KOPT-K1 (cell line): ENCODE measurements around the gene ZNF638.

ENCODE experiments used
- H3K27ac ChIP-seq: fragments of 200-600 bp; sonication (generic); 2 replicates; pipeline ENCODE4 v1.5.1; 2016; ENCODE audit warnings: antibody characterized with exemption, mild to moderate bottlenecking, low read depth, low read length; ENCODE audit not compliant: poor library complexity, severe bottlenecking
- H3K36me3 ChIP-seq: fragments of 200-600 bp; sonication (generic); 2 replicates; pipeline ENCODE4 v1.5.1; 2017; ENCODE audit warnings: antibody characterized with exemption, mild to moderate bottlenecking, low read length, moderate library complexity; ENCODE audit not compliant: insufficient read depth
- H3K9me3 ChIP-seq: fragments of 200-600 bp; sonication (generic); 2 replicates; pipeline ENCODE4 v1.5.1; 2017; ENCODE audit warnings: antibody characterized with exemption, low read length, mild to moderate bottlenecking; ENCODE audit not compliant: insufficient read depth, poor library complexity, severe bottlenecking

ZNF638 gene

GRCh38 chr2:71474116-71474743 is 142.6 kb downstream of the ZNF638 start:
- H3K36me3 ChIP-seq, result no peaks in the 10 kb centered on the region
- H3K27ac ChIP-seq, result no peak overlapping the region
- no peaks in the 10 kb centered on the region for H3K9me3 ChIP-seq

DNA sequence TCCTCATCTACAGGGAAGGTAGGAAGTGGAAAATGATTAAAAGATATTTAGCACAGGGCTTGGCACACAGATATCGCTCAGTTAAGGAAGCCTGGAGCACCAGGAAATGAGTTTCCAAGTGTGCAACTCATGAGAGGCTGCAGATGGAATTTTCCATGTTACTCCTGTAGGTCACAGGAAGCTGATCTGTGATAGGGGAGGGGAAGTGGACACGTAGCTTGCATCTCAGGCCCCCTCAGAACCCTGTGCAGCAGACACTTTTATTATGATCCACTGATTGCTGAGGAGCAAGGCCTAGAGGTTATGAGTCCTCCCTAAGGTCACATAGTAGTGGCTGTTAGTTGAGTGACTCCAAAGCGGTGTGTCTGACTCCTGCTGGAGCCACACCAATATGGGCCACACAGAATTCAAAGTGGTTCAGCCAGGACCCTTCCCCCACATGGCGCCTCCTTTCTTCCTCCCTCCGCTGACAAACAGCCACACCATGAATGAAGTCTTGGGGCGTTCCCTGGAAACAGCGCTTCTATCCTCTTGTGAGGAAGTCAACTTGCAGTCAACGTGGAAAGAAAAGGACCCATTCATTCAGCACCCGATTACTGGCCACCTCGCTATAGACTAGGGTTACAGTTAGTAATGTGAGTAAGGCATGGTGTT is 143.3 kb downstream of the ZNF638 start:
- H3K36me3 ChIP-seq, result no peaks in the 10 kb centered on the region
- H3K27ac ChIP-seq, result no peak overlapping the region
- no peaks in the 10 kb centered on the region for H3K9me3 ChIP-seq

GRCh38 chr2:71476495-71476894 is 144.9 kb downstream of the ZNF638 start:
- Histone ChIP-seq H3K9me3 (no peaks in the 10 kb centered on the region), H3K36me3 (no peaks in the 10 kb centered on the region), H3K27ac (no peak overlapping the region)

GRCh38 chr2:71477231-71477691 is 145.7 kb downstream of the ZNF638 start:
- no peaks in the 10 kb centered on the region for H3K9me3 ChIP-seq
- no peak overlapping the region for H3K27ac ChIP-seq
- H3K36me3 ChIP-seq, result no peaks in the 10 kb centered on the region

GRCh38 chr2:71478806-71479205 is 147.2 kb downstream of the ZNF638 start:
- Histone ChIP-seq H3K36me3 (no peaks in the 10 kb centered on the region), H3K9me3 (no peaks in the 10 kb centered on the region), H3K27ac (no peak overlapping the region)

GRCh38 chr2:71479261-71479660 is 147.7 kb downstream of the ZNF638 start:
- Histone ChIP-seq H3K27ac (no peak overlapping the region), H3K9me3 (no peaks in the 10 kb centered on the region), H3K36me3 (no peaks in the 10 kb centered on the region)

- H3K9me3 ChIP-seq, result no peaks in the 10 kb centered on the region
- no peak overlapping the region for H3K27ac ChIP-seq
- no peaks in the 10 kb centered on the region for H3K36me3 ChIP-seq
These were observed 149.5 kb downstream of the ZNF638 start for GRCh38 chr2:71481111-71481510.

DNA sequence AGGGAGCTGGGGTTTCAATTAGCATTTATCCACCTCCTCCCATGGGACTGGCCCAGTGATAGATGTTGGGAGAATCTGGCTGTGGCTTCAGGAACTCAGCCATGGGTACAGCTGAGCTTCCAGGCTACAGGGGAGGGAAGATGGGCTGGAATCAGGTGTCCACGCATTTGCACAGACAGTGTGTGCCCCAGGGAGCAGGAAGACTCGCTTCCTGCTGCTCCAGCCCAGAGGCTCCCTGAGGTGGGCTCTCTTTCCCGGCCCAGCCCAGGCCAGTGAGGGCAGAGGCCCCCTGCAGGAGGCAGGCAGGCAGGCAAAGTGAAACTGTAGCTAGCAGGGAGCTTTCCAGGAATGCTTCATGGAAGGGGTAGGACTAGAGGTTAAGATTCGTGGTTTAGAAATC is 150.5 kb downstream of the ZNF638 start:
- no peaks in the 10 kb centered on the region for H3K9me3 ChIP-seq
- no peaks in the 10 kb centered on the region for H3K36me3 ChIP-seq
- H3K27ac ChIP-seq, result no peak overlapping the region

GRCh38 chr2:71483246-71483645 is 151.7 kb downstream of the ZNF638 start:
- Histone ChIP-seq H3K36me3 (no peaks in the 10 kb centered on the region), H3K9me3 (no peaks in the 10 kb centered on the region), H3K27ac (no peak overlapping the region)

- Histone ChIP-seq H3K9me3 (no peaks in the 10 kb centered on the region), H3K27ac (no peak overlapping the region), H3K36me3 (no peaks in the 10 kb centered on the region)
These were observed 152.8 kb downstream of the ZNF638 start for GRCh38 chr2:71484354-71484753.
